DND-41 (cell line): ENCODE measurements around the gene ACSL3.

ENCODE experiments used
- ATAC-seq: fragments of 200-7000 bp; cut with Tn5 transposase; 3 replicates; pipeline ENCODE4 v1.9.1; 2021; ENCODE audit warnings: low read depth; ENCODE audit not compliant: insufficient read depth
- DNase-seq: peaks from one replicate; pipeline ENCODE4 v3.0.0-alpha.2; 2020
- H2AFZ ChIP-seq: 2 replicates; pipeline ENCODE4 v1.6.0; 2012; ENCODE audit warnings: low read depth, low read length
- H3K27ac ChIP-seq: 2 replicates; pipeline ENCODE4 v1.5.1; 2012; ENCODE audit warnings: low read length, inconsistent platforms
- H3K27me3 ChIP-seq: fragments of 200-600 bp; sonication (generic); 2 replicates; pipeline ENCODE4 v1.6.0; 2012; ENCODE audit warnings: low read length, mild to moderate bottlenecking, inconsistent platforms; ENCODE audit not compliant: insufficient read depth, poor library complexity
- H3K36me3 ChIP-seq: 2 replicates; pipeline ENCODE4 v1.5.1; 2012; ENCODE audit warnings: low read length, inconsistent platforms; ENCODE audit not compliant: insufficient read depth
- H3K4me1 ChIP-seq: 2 replicates; pipeline ENCODE4 v1.5.1; 2012; ENCODE audit warnings: mild to moderate bottlenecking, low read length; ENCODE audit not compliant: insufficient read depth
- H3K4me2 ChIP-seq: 2 replicates; pipeline ENCODE4 v1.6.0; 2012; ENCODE audit warnings: mild to moderate bottlenecking, moderate library complexity, low read length, inconsistent platforms; ENCODE audit not compliant: insufficient read depth
- H3K4me3 ChIP-seq, 2 experiments: fragments of 200-600 bp in 1 of 2; shearing (Covaris generic) in 1 of 2; 2 replicates each; pipeline ENCODE4 v1.5.1; 2012 to 2016; ENCODE audit warnings: inconsistent platforms in 2 of 2, low read length in 2 of 2, mild to moderate bottlenecking in 2 of 2, low read depth in 1 of 2, moderate library complexity in 1 of 2
- H3K79me2 ChIP-seq: 2 replicates; pipeline ENCODE4 v1.6.0; 2012; ENCODE audit warnings: low read length, inconsistent platforms; ENCODE audit not compliant: insufficient read depth
- H3K9ac ChIP-seq: 2 replicates; pipeline ENCODE4 v1.6.0; 2012; ENCODE audit warnings: low read depth, mild to moderate bottlenecking, inconsistent platforms, low read length, moderate library complexity
- H3K9me3 ChIP-seq: 2 replicates; pipeline ENCODE4 v1.5.1; 2012; ENCODE audit warnings: low read length, moderate library complexity, mild to moderate bottlenecking, inconsistent platforms; ENCODE audit not compliant: insufficient read depth, severe bottlenecking
- H4K20me1 ChIP-seq: 2 replicates; pipeline ENCODE4 v1.6.0; 2012; ENCODE audit warnings: low read length; ENCODE audit not compliant: insufficient read depth
- EZH2 ChIP-seq: IDR thresholded peaks from 3 replicates; pipeline ENCODE4 v1.6.1; 2012; ENCODE audit warnings: borderline replicate concordance, low read depth, mild to moderate bottlenecking, moderate library complexity, low read length, inconsistent platforms; ENCODE audit not compliant: severe bottlenecking
- TF ChIP-seq, protein P1 (sequence below): IDR thresholded peaks from 2 replicates; pipeline ENCODE4 v1.5.1; 2012; ENCODE audit warnings: borderline replicate concordance, low read length, moderate library complexity, mild to moderate bottlenecking; ENCODE audit not compliant: poor library complexity, severe bottlenecking; ENCODE audit errors: extremely low read depth

ACSL3 gene

DNA sequence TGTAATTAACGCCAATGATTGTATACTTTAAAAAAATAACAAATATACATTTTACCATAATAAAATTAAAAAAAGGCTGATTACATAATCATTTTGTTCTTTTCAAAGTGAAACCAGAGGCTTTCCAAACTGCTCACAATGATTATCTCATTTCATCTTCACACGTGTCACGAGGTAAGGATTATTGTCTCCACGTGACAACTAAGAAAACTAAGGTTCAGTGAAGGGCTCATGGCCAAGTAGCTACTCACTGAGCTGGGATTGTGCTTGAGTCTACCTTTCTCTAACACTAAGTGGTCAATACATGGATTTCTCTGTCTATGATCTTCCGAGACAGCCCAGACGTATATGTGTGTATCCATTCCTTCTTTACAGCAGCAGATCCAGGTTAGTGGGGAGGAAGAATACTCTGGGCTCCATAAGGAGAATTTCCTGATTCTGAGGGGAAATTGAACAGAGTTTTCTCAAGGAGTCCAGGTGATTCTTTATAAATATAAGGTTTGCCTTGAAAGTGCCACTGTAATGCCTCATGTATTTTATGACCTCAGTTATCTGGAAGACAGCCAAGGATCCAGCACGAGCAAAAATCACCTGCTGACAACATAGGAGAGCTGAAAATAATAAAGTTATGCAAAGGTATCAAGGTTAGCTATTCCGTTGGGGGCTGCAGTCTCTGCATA is 25.6 kb upstream of the ACSL3 start:
- no peak overlapping the region for H3K4me2 ChIP-seq
- H3K4me1 ChIP-seq, result no peaks in the 10 kb centered on the region
- ATAC-seq, result no peak
- no peak overlapping the region for H3K27ac ChIP-seq
- no peak overlapping the region for H3K9ac ChIP-seq
- H3K9me3 ChIP-seq, result no peaks in the 10 kb centered on the region
- DNase-seq, result no peak
- no peaks in the 10 kb centered on the region for H3K27me3 ChIP-seq
- no peak overlapping the region for H2AFZ ChIP-seq
- no peaks in the 10 kb centered on the region for H4K20me1 ChIP-seq
- no peaks in the 10 kb centered on the region for H3K36me3 ChIP-seq
- H3K79me2 ChIP-seq, result no peaks in the 10 kb centered on the region
- TF ChIP-seq EZH2, result no peak
- TF ChIP-seq, protein P1, sequence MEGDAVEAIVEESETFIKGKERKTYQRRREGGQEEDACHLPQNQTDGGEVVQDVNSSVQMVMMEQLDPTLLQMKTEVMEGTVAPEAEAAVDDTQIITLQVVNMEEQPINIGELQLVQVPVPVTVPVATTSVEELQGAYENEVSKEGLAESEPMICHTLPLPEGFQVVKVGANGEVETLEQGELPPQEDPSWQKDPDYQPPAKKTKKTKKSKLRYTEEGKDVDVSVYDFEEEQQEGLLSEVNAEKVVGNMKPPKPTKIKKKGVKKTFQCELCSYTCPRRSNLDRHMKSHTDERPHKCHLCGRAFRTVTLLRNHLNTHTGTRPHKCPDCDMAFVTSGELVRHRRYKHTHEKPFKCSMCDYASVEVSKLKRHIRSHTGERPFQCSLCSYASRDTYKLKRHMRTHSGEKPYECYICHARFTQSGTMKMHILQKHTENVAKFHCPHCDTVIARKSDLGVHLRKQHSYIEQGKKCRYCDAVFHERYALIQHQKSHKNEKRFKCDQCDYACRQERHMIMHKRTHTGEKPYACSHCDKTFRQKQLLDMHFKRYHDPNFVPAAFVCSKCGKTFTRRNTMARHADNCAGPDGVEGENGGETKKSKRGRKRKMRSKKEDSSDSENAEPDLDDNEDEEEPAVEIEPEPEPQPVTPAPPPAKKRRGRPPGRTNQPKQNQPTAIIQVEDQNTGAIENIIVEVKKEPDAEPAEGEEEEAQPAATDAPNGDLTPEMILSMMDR, result no peak
- H3K4me3 ChIP-seq, result no peak overlapping the region

DNA sequence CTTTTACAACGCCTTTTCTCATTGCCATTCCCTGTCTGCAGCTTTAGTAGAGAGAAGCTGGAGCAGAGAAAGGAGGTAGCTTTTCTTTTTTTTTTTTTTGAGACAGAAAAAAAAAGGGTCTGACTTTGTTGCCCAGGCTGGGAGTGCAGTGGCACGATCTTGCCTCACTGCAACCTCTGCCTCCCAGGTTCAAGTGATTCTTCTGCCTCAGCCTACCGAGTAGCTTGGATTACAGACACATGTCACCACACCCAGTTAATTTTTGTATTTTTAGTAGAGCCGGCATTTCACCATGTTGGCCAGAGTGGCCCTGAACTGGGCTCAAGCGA is 25.0 kb upstream of the ACSL3 start:
- H2AFZ ChIP-seq, result no peak overlapping the region
- TF ChIP-seq, protein P1, result no peak
- no peak for TF ChIP-seq EZH2
- ATAC-seq, result no peak
- H3K4me1 ChIP-seq, result no peaks in the 10 kb centered on the region
- no peak overlapping the region for H3K4me2 ChIP-seq
- no peaks in the 10 kb centered on the region for H3K79me2 ChIP-seq
- no peaks in the 10 kb centered on the region for H3K36me3 ChIP-seq
- DNase-seq, result no peak
- H3K9me3 ChIP-seq, result no peaks in the 10 kb centered on the region
- no peak overlapping the region for H3K4me3 ChIP-seq
- no peak overlapping the region for H3K27ac ChIP-seq
- no peaks in the 10 kb centered on the region for H3K27me3 ChIP-seq
- no peaks in the 10 kb centered on the region for H4K20me1 ChIP-seq
- H3K9ac ChIP-seq, result no peak overlapping the region

DNA sequence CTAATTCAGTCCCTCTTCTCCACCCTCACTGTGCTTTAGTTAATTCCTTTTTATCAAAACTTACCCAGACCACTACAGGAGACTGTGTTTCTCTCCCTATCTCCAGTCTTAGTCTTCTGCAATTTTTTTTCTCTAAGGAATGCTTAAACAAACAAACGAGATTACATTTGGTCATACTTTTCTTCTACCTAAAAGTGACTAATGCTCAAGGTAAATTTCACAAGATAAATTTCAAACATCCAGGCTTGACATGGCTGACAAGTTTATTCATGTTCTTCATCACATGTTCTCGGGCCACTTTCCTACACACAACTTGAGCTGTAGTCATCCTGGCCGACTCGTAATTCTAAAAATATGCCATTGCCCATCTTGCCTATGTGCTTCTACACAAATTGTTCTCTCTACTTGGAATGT is 23.2 kb upstream of the ACSL3 start:
- ATAC-seq (no peak), DNase-seq (no peak)
- H3K4me3 ChIP-seq, result no peak overlapping the region
- no peaks in the 10 kb centered on the region for H3K27me3 ChIP-seq
- TF ChIP-seq, protein P1, result no peak
- no peaks in the 10 kb centered on the region for H3K36me3 ChIP-seq
- no peak overlapping the region for H3K4me2 ChIP-seq
- no peaks in the 10 kb centered on the region for H3K9me3 ChIP-seq
- no peaks in the 10 kb centered on the region for H3K4me1 ChIP-seq
- no peak overlapping the region for H3K9ac ChIP-seq
- no peaks in the 10 kb centered on the region for H3K79me2 ChIP-seq
- no peak overlapping the region for H2AFZ ChIP-seq
- H3K27ac ChIP-seq, result no peak overlapping the region
- no peaks in the 10 kb centered on the region for H4K20me1 ChIP-seq

DNA sequence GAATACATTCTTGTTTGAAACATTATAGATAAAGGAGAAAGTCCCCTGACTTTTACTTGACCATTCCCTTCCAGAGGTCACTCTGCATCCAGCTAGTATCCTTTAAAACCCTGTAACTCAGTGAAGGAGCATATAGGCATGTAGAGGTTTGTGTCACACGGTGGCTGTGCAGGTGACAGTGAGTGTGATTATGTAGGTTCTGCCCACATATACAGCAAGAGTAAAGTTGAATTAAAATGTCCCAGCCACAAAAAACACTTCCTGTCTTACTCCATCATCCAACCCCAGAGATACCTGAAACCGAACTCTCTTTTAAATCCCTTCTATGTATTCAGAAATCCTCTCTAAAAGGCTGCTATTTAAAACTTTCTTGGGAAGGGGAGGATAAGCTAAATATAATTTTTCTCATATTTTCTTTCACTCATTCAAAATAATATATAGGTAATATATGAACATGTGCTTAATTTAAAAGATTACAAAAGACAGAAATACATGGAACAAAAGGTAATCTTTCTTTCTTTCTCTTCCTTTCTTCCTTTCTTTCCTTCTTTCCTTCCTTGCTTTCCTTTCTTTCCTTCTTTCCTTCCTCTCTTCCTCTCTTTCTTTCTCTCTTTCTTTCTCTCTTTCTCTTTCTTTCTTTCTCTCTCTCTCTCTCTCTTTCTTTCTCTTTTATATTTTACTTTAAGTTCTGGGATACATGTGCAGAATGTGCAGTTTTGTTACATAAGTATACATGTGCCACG is 20.6 kb upstream of the ACSL3 start:
- Histone ChIP-seq H2AFZ (no peak overlapping the region), H3K27me3 (no peaks in the 10 kb centered on the region), H4K20me1 (no peaks in the 10 kb centered on the region), H3K27ac (no peak overlapping the region), H3K9me3 (no peaks in the 10 kb centered on the region), H3K4me3 (no peak overlapping the region), H3K4me1 (no peaks in the 10 kb centered on the region), H3K36me3 (no peaks in the 10 kb centered on the region), H3K9ac (no peak overlapping the region), H3K79me2 (no peaks in the 10 kb centered on the region), H3K4me2 (no peak overlapping the region)
- no peak for TF ChIP-seq EZH2
- TF ChIP-seq, protein P1, result no peak
- no peak for DNase-seq
- peak; percentile 52; the same call in 1 of the 3 replicates for ATAC-seq
